AG09309 (cell line): Measurements from ENCODE around the gene PRAF2.

ENCODE experiments used
- DNase-seq: peaks from one replicate; pipeline ENCODE4 v3.0.0-alpha.2; 2010; ENCODE audit warnings: low read depth
- H3K4me3 ChIP-seq: 2 replicates; pipeline ENCODE4 v1.5.1; 2011; ENCODE audit warnings: mild to moderate bottlenecking, low read depth, low read length, moderate library complexity; ENCODE audit not compliant: control insufficient read depth
- TF ChIP-seq, protein P1 (sequence below): IDR thresholded peaks from 2 replicates; pipeline ENCODE4 v1.5.1; 2011; ENCODE audit warnings: mild to moderate bottlenecking, low read depth, low read length, inconsistent platforms; ENCODE audit not compliant: insufficient read depth, control insufficient read depth; ENCODE audit errors: missing control alignments

The PRAF2 gene

DNA sequence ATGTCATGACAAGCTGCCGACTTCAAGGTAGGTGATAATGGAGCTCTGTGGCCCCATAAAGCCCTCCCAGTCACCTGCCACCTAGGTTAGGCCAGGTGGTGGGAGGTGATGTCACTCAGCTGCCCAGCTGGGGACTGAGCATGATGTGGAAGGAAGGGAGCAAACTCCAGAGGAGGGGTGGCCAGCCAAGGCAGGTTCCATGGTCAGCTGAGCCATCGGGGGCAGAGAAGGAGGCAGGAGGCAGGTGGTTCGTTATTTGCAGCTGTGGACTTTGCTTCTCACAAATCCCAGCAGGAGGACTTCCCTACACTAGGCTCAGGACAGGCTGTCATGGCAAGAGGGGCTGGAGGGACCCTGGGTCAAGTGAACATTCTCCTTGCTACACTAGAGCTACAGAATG, 12.9 kb downstream of the PRAF2 start:
- DNase-seq = no peak
- H3K4me3 ChIP-seq = no peak overlapping the region
- TF ChIP-seq, protein P1, sequence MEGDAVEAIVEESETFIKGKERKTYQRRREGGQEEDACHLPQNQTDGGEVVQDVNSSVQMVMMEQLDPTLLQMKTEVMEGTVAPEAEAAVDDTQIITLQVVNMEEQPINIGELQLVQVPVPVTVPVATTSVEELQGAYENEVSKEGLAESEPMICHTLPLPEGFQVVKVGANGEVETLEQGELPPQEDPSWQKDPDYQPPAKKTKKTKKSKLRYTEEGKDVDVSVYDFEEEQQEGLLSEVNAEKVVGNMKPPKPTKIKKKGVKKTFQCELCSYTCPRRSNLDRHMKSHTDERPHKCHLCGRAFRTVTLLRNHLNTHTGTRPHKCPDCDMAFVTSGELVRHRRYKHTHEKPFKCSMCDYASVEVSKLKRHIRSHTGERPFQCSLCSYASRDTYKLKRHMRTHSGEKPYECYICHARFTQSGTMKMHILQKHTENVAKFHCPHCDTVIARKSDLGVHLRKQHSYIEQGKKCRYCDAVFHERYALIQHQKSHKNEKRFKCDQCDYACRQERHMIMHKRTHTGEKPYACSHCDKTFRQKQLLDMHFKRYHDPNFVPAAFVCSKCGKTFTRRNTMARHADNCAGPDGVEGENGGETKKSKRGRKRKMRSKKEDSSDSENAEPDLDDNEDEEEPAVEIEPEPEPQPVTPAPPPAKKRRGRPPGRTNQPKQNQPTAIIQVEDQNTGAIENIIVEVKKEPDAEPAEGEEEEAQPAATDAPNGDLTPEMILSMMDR = no peak

GRCh38 chrX:49059681-49060085, 14.1 kb downstream of the PRAF2 start:
- no peak for DNase-seq
- no peak overlapping the region for H3K4me3 ChIP-seq
- TF ChIP-seq, protein P1 = no peak

DNA sequence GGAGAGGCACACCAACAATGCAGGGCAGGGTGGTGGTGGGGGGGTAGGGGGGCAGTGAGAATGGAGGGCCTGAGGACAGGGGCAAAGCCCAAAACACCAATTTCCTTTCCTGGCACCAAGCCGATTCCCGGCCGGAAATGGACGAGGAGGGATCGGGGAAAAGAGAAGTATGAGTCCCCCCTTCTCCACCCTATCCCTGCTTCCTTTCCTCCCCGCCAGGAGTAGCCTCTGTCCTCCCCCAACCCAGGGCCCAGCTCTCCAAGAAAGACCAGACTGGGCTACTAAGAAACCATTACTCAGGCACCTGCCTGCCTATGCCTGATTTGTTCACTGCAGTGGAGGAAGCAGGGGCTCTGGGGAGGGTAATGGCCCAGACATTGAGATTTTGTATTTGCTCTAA, 14.6 kb downstream of the PRAF2 start:
- TF ChIP-seq, protein P1 = no peak
- DNase-seq = no peak
- H3K4me3 ChIP-seq = no peak overlapping the region

DNA sequence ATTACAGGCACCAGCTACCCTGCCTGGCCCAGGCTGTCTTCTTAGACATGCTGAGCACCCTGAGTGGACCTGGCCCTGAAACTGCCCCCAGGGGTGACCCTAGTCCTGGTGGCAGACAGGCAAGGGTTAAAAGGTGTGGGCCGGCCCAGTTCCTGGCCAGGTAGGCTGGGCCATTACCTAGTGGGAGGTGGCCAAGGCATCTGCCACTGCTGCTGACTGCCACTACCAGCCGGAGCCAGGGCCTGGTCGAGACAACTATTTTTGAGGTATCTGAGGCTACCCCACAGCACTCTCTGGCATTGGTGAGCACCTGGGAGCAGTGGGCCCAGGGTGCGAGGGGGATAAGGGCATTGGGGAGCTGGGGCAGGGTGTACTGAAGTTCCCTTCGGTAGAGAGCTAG, 15.0 kb downstream of the PRAF2 start, which contains the start of gene CCDC120:
TSS of gene CCDC120 (plus strand) at position 206 of the 400 bp plus-strand sequence. CDS start 3,043 bp downstream, outside the sequence.
- TF ChIP-seq, protein P1 = no peak
- no peak within 1 kb of the TSS for H3K4me3 ChIP-seq
- DNase-seq = no peak

- no peak for DNase-seq
- TF ChIP-seq, protein P1 = no peak
- H3K4me3 ChIP-seq = peak overlapping the region; percentile 43
Measured at GRCh38 chrX:49054073-49054762, 19.6 kb downstream of the PRAF2 start.

DNA sequence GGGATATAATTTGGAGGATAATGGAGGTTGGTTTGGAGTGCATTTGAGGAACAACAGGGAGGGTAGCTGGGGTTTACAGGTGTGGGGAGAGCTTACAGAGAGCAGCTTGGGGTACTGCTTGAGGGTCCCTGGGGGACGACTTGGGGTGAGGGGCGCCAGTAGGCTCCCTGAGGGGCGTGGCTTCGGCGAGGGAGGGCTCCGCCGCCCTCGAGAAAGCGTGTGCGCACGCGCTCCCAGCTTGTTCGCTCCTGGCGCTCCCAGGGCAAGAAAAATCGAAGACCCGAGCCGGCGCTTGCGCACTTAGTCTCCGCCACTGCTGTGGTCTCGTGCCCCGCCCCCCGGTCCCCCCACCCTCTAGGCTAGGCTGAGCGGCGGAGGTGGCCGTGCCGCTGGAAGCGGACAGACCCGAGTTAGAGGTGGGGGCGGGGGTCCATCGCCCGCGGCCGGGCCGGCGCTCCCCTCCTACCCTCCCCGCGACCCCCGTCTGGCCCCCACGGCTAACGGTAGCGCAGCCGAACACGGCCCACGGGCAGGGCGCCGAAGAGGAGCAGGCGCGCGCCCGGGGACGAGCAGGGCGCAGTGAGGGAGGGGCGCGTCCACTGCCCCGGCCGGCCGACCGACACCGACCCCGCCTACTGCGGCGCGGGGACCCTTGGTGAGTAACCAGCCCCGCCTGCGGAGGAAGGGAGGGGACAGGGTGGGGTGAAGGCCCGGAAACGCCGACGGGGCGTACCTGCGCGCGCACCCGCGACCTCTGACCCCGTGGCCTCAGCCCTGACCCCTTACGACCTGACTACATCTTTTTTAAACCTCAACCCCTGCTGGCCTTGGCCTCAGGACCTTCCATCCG, 20.4 kb downstream of the PRAF2 start:
- TF ChIP-seq, protein P1 = no peak
- peak overlapping the region; percentile 43 for H3K4me3 ChIP-seq
- no peak for DNase-seq
